Measurements from ENCODE around the gene DOCK2.

DNA sequence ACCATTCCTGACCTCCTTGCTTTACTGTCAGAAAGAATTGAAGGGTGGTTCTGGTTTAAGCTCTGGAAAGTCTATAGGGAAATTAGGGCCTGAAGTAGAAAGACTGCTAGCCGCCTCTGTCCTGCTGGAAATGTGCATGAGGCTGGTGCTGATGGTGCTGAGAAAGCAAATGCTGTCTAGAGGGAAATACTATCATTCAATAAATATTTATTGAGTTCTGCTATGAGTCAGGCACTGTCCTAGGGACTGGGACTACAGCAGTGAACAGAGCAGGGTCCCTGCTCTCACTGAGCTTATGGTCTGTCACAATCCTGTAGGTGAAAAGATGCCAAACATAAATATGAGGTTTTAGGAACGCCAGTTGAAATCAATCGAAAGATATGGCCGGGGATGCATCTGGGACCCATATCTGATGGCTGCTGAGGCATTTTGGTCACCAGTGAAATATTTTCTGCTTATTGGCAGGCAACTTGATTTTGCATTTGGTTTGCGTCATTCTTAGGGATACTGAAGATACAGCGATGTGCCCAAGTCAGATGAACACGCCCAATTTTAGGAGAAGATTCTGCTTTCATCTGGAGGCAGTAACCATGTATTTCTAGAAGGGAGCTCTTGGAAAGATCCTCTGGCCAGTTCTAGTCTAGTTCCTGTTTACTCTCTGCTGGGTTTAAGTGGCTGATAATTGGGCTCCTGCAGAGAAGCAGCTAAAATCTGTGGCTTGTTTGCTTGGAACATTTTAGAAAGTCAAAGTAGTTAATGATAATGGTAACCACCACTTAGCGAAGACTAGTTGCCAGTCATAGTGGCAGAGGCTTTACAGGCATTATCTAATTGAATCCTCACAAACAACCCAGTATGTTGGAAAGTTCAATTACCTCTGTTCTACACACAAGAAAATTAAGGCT lies 269.9 kb downstream of the DOCK2 start:
- TF ChIP-seq EZH2phosphoT487 (IDR thresholded peaks at IDR 0.05): no peak
- TF ChIP-seq, protein P1, sequence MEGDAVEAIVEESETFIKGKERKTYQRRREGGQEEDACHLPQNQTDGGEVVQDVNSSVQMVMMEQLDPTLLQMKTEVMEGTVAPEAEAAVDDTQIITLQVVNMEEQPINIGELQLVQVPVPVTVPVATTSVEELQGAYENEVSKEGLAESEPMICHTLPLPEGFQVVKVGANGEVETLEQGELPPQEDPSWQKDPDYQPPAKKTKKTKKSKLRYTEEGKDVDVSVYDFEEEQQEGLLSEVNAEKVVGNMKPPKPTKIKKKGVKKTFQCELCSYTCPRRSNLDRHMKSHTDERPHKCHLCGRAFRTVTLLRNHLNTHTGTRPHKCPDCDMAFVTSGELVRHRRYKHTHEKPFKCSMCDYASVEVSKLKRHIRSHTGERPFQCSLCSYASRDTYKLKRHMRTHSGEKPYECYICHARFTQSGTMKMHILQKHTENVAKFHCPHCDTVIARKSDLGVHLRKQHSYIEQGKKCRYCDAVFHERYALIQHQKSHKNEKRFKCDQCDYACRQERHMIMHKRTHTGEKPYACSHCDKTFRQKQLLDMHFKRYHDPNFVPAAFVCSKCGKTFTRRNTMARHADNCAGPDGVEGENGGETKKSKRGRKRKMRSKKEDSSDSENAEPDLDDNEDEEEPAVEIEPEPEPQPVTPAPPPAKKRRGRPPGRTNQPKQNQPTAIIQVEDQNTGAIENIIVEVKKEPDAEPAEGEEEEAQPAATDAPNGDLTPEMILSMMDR (IDR thresholded peaks at IDR 0.05): no peak

Data from neural progenitor cell (in vitro differentiated cells).